Activated T-helper 1 cell treated with anti-CD3 and anti-CD28 coated beads, Interleukin-12 subunit alpha, Interleukin-12 subunit beta, Interleukin-2, Interleukin-4 antibody, amounts not matched to agents 30 ng/mL and 10 ng/mL and 1 ng/mL, durations not matched to agents 14 hours and 24 hours and 36 hours (primary cell): ENCODE data around the gene CHAC1. TPM values are rescaled to one million over a fixed set of nuclear protein-coding genes. Genes with fewer than 3 reads are reported as not detected.

ENCODE experiments used
- DNase-seq: peaks from one replicate; pipeline ENCODE4 v3.0.0; 2021; ENCODE audit warnings: low spot score
- H3K27ac Mint-ChIP-seq: one replicate; pipeline ENCODE4 v1.8.0; 2021; ENCODE audit warnings: mild to moderate bottlenecking, mixed read lengths
- H3K27me3 Mint-ChIP-seq: one replicate; pipeline ENCODE4 v1.8.0; 2022; ENCODE audit warnings: mild to moderate bottlenecking, moderate library complexity, mixed read lengths; ENCODE audit not compliant: insufficient read depth
- H3K36me3 Mint-ChIP-seq: one replicate; pipeline ENCODE4 v1.8.0; 2021; ENCODE audit warnings: low read depth, mixed read lengths
- H3K4me1 Mint-ChIP-seq: one replicate; pipeline ENCODE4 v1.8.0; 2021; ENCODE audit warnings: low read depth, mixed read lengths
- H3K4me3 Mint-ChIP-seq: one replicate; pipeline ENCODE4 v1.8.0; 2021; ENCODE audit warnings: mild to moderate bottlenecking, moderate library complexity, mixed read lengths
- H3K9me3 Mint-ChIP-seq: one replicate; pipeline ENCODE4 v1.8.0; 2021; ENCODE audit warnings: mixed read lengths
- intact Hi-C: fragments of 100-400 bp; cut with micrococcal nuclease; formaldehyde crosslinking; loops from one replicate; pipeline ENCODE4 v1.15.1; 2024
- total RNA-seq: library from RNA; stranded (reverse); gene quantifications from 2 replicates; pipeline ENCODE4 v1.2.3, GENCODE V29; 2022

Gene CHAC1
- total RNA-seq, 1 donor from 2014 or later: 11.7 TPM

DNA sequence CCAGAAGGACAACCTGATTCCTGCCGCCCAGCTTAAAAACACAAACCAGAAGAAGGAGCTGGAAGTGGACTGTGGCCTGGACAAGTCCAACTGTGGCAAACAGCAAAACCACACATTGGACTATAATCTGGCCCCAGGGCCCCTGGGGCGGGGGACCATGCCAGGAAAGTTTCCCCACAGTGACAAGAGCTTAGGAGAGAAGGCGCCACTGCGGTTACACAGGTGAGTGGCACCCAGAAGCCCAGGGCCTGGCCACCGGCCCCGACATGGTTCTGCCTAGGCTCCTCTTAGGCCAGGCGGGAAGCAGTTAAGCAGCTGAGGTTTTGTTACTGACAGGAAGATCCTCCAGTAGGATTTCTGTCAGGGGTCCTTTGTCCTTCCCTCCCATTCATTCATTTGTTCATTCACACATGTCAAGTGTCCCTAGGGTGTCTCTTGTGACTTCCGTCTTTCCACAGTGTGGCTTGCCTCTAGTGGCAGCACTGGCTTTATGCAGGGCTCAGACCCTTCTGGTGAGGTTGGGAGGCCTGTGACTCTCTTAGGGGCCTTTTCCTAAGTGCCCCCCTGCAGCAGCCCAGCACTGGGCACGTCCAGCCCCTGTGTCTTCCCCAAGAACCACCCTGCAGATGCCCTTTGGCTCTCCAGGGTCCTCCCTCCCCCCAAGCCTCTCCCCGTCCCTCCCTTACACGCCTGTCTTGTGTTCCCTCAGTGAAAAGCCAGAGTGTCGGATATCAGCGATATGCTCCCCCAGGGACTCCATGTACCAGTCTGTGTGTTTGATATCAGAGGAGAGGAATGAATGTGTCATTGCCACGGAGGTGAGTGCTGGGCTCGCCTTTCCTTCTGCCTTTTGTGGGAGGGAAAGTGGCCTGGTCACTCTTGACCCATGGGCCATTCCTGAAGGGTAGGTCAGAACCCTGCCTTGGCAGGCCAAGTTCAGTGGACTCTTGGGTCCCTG lies 16.3 kb upstream of the CHAC1 start:
- peaks cover 13% of the 10 kb centered on the region for H3K27me3 Mint-ChIP-seq
- H3K4me3 Mint-ChIP-seq: no peak overlapping the region
- no peak for DNase-seq
- H3K9me3 Mint-ChIP-seq: no peaks in the 10 kb centered on the region
- no peaks in the 10 kb centered on the region for H3K36me3 Mint-ChIP-seq
- intact Hi-C loops: no loop called here
- H3K4me1 Mint-ChIP-seq: peaks cover 5% of the 10 kb centered on the region
- H3K27ac Mint-ChIP-seq: no peak overlapping the region

DNA sequence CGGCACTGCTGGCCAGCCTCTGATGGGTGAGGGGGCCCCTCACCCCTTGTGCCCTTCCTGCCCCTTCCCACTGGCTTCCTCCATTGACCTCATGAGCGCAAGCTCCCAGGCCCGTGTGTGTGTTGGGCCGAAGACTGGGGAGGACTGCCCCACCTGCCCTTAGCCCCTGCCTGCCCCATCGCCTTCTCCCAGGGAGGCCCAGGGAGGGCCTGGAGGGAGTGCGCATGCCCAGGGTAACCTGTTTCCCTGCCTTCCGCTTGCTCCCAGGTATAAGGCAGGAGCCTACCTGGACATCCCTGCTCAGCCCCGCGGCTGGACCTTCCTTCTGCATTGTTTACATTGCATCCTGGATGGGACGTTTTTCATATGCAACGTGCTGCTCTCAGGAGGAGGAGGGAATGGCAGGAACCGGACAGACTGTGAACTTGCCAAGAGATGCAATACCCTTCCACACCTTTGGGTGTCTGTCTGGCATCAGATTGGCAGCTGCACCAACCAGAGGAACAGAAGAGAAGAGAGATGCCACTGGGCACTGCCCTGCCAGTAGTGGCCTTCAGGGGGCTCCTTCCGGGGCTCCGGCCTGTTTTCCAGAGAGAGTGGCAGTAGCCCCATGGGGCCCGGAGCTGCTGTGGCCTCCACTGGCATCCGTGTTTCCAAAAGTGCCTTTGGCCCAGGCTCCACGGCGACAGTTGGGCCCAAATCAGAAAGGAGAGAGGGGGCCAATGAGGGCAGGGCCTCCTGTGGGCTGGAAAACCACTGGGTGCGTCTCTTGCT lies 15.3 kb upstream of the CHAC1 start:
- DNase-seq: no peak

DNA sequence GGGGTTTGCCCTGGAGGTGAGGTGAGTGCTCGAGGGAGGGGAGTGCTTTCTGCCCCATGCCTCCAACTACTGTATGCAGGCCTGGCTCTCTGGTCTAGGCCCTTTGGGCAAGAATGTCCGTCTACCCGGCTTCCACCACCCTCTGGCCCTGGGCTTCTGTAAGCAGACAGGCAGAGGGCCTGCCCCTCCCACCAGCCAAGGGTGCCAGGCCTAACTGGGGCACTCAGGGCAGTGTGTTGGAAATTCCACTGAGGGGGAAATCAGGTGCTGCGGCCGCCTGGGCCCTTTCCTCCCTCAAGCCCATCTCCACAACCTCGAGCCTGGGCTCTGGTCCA lies 14.8 kb upstream of the CHAC1 start:
- Mint-ChIP-seq H3K4me1 (peaks cover 13% of the 10 kb centered on the region), H3K27ac (no peak overlapping the region), H3K36me3 (no peaks in the 10 kb centered on the region), H3K9me3 (no peaks in the 10 kb centered on the region), H3K4me3 (no peak overlapping the region), H3K27me3 (peaks cover 3% of the 10 kb centered on the region)
- intact Hi-C loops: no loop called here
- DNase-seq: no peak

More for the DNA sequence above, 15.3 kb upstream of the CHAC1 start:
- peaks cover 7% of the 10 kb centered on the region for H3K4me1 Mint-ChIP-seq
- intact Hi-C loops: no loop called here
- H3K27me3 Mint-ChIP-seq: peaks cover 5% of the 10 kb centered on the region
- no peaks in the 10 kb centered on the region for H3K36me3 Mint-ChIP-seq
- H3K9me3 Mint-ChIP-seq: no peaks in the 10 kb centered on the region
- H3K4me3 Mint-ChIP-seq: no peak overlapping the region
- H3K27ac Mint-ChIP-seq: no peak overlapping the region

DNA sequence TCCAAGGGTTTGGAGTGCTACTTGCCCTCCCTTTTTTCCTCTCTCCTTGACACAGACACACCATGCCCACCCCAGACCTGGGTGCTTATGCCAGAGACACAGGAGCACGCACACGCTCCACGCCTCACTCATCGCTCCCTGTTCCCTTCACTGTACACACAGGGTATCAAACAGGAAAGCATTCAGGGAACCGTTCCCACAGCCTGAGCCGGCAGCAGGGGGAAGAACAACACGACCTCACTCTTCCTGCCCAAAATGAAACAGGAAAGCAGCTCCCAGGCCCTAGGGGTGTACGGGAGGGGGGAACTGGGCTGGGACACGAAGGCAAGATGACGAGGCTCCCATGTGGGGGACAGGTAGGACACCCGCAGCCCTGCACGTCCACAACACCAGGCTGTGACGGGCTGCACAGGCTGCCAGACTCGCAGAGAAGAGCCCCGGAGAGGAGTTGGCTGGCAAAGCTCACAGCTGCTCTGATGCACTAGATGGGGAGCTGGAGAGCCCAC lies 12.9 kb upstream of the CHAC1 start:
- intact Hi-C loops: loop anchor here (5.0 kb wide), 2 partner anchors 33 to 342 kb away; no protein-coding TSS in a partner anchor
- H3K27ac Mint-ChIP-seq: peak overlapping the region; percentile 45
- no peaks in the 10 kb centered on the region for H3K9me3 Mint-ChIP-seq
- peaks cover 2% of the 10 kb centered on the region for H3K27me3 Mint-ChIP-seq
- DNase-seq: no peak
- peak overlapping the region; percentile 37 for H3K4me3 Mint-ChIP-seq
- no peaks in the 10 kb centered on the region for H3K36me3 Mint-ChIP-seq
- peaks cover 15% of the 10 kb centered on the region for H3K4me1 Mint-ChIP-seq

DNA sequence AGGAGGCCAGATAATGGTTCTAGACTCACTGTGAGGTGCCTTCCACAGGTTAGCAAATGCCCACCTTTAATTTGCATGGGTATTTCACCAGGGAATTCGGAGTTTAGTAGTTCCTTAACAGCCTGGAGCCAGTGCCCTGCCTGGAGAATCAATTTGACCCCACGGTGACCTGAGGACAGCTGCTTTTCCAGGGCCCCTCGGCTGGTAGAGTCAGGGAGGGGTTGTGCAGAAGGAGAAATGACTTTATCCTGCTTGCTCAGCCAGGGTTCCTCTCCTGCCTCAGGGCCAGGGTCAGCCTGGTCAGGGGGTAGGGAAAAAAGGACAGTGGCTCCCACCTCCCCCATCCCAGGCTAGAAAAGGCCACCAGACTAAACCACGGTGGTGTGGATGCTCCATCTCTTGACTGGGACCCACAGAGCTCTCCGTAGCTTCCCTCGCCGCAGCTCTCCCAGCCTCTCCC lies 12.2 kb upstream of the CHAC1 start:
- H3K9me3 Mint-ChIP-seq: no peaks in the 10 kb centered on the region
- H3K27me3 Mint-ChIP-seq: peaks cover 3% of the 10 kb centered on the region
- peaks cover 20% of the 10 kb centered on the region for H3K4me1 Mint-ChIP-seq
- intact Hi-C loops: loop anchor here (1.0 to 5.0 kb wide), 3 partner anchors 12 to 341 kb away; partner anchors contain the start of gene DLL4
- DNase-seq: no peak
- H3K4me3 Mint-ChIP-seq: peak overlapping the region; percentile 37
- H3K27ac Mint-ChIP-seq: peak overlapping the region; percentile 72
- no peaks in the 10 kb centered on the region for H3K36me3 Mint-ChIP-seq

DNA sequence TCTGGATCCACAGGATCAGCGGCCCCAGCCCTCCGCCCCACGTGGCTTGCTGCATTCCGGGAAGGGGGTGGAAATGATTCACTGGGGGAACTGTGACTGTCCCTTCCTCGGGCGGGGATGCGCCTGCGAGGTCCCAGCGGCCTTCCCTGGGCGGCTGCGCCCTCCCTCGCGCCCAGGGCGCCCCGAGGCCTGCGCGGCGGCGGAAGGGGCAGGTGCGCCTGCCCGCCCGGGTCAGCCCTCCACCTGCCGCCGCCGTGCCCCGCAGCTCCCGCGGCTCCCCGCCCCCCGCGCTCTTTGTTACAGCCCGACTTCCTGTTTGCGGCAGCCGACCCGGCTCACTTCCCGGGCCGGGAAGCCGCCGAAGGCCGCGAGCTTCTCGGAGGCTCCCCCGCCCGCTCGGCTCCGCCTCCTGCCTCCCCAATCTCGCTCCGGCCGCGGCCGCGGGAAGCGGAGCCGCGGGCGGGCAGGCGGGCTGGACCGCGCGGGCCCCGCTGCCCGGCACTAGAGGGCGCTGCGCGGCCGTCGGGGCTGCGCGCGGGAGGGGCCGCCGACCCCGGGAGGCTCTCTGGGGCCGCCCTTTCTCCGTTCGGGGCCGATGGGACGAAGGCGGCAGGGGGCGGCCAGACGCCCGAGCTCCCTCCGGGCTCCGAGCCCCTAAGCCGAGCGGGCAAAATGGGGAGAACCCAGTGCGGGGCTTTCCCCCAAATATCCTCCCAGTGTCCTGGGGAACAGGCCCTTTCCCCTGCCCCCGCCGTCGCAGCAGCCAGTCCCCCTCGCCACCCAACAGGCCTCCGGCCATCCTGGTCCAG lies 11.5 kb upstream of the CHAC1 start:
- intact Hi-C loops: loop anchor here (1.0 to 5.0 kb wide), 5 partner anchors 12 to 341 kb away; partner anchors contain the start of genes CHAC1 and DLL4
- H3K36me3 Mint-ChIP-seq: no peaks in the 10 kb centered on the region
- H3K4me1 Mint-ChIP-seq: peaks cover 23% of the 10 kb centered on the region
- H3K27me3 Mint-ChIP-seq: peaks cover 4% of the 10 kb centered on the region
- peak overlapping the region; percentile 72 for H3K27ac Mint-ChIP-seq
- DNase-seq: peak; percentile 66
- peak overlapping the region; percentile 77 for H3K4me3 Mint-ChIP-seq
- no peaks in the 10 kb centered on the region for H3K9me3 Mint-ChIP-seq

DNA sequence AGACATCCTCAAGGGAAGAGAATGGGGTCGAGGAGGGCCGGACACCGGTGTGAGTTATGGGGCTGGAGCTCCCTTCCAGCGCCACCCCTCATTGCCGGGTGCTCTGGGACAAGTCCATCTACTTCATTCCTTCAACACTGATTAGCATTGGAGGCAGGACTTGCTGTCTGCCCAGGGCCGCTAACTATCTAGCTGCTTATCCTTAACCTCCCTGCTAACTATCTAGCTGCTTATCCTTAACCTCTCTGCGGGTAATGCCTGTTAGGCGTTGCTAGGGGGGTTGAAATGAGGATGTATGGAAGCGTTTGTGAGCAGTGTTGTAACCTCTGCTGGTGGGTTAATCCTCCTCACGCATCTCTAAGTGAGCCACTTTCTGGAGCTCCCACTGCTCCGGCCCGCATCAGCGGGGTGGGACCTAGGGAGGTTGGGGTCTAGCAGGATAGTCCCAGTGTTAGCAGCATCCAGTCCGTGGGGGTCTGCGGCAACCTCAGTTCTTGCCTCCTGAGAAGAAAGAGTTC lies 10.9 kb upstream of the CHAC1 start:
- peaks cover 4% of the 10 kb centered on the region for H3K27me3 Mint-ChIP-seq
- H3K36me3 Mint-ChIP-seq: no peaks in the 10 kb centered on the region
- peak overlapping the region; percentile 6 for H3K27ac Mint-ChIP-seq
- peaks cover 23% of the 10 kb centered on the region for H3K4me1 Mint-ChIP-seq
- DNase-seq: no peak
- intact Hi-C loops: loop anchor here (1.0 to 5.0 kb wide), 4 partner anchors 11 to 340 kb away; partner anchors contain the start of gene CHAC1
- no peaks in the 10 kb centered on the region for H3K9me3 Mint-ChIP-seq
- peak overlapping the region; percentile 77 for H3K4me3 Mint-ChIP-seq

DNA sequence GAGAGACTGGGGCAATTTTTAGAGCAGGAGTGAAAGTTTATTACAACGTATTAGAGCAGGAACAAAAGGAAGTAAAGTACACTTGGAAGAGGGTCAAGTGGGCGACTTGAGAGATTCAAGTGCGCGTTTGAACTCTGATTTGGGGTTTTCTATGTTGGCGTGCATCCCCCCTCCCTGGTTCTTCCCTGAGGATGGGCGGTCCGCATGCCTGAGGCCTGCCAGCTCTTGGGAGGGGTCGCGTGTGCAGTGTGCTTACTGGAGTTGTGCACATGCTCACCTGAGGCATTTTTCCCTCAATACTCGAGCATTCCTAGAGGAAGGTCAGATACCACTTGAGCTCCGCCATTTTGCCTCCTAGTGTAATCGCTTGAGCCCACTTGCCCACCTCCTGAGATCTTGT lies 10.4 kb upstream of the CHAC1 start:
- peaks cover 4% of the 10 kb centered on the region for H3K27me3 Mint-ChIP-seq
- no peaks in the 10 kb centered on the region for H3K9me3 Mint-ChIP-seq
- peaks cover 23% of the 10 kb centered on the region for H3K4me1 Mint-ChIP-seq
- H3K36me3 Mint-ChIP-seq: no peaks in the 10 kb centered on the region
- DNase-seq: no peak
- H3K27ac Mint-ChIP-seq: peak overlapping the region; percentile 6
- intact Hi-C loops: loop anchor here (1.0 to 5.0 kb wide), 4 partner anchors 10 to 339 kb away; partner anchors contain the start of gene CHAC1
- peak overlapping the region; percentile 77 for H3K4me3 Mint-ChIP-seq

DNA sequence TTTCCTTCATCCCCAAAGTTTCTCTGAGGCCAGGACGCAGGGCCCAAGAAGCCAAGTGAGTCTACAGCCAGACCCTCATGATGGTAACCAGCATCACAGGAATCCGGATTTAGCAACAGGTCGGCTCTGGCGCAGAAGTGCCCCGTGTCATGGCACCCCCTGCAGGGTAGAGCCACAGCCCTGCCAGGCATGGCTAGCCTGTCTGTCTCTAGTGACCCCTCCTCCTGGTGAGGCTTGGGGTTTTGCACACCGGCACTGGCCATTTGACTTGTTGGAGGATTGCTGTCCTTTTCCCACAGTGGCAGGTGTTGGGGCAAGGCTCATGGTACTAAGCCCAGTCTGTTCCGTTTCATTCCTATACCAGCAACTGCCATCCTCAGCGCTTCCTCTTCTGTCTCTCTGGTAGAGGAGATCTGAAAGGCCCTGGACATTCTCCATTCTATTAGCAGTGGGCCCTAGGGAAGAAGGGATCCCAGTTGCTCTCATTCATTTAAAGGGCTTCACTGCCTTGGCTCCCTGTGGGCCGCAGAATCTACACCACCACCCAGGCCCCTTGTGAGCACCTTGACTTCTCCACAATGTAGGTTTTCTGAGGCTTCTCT lies 9.4 kb upstream of the CHAC1 start:
- Mint-ChIP-seq H3K36me3 (no peaks in the 10 kb centered on the region), H3K9me3 (no peaks in the 10 kb centered on the region), H3K4me3 (peak overlapping the region; percentile 45), H3K4me1 (peaks cover 23% of the 10 kb centered on the region), H3K27ac (no peak overlapping the region), H3K27me3 (peaks cover 4% of the 10 kb centered on the region)
- intact Hi-C loops: loop anchor here (5.0 kb wide), 2 partner anchors 37 to 338 kb away; no protein-coding TSS in a partner anchor
- DNase-seq: no peak

DNA sequence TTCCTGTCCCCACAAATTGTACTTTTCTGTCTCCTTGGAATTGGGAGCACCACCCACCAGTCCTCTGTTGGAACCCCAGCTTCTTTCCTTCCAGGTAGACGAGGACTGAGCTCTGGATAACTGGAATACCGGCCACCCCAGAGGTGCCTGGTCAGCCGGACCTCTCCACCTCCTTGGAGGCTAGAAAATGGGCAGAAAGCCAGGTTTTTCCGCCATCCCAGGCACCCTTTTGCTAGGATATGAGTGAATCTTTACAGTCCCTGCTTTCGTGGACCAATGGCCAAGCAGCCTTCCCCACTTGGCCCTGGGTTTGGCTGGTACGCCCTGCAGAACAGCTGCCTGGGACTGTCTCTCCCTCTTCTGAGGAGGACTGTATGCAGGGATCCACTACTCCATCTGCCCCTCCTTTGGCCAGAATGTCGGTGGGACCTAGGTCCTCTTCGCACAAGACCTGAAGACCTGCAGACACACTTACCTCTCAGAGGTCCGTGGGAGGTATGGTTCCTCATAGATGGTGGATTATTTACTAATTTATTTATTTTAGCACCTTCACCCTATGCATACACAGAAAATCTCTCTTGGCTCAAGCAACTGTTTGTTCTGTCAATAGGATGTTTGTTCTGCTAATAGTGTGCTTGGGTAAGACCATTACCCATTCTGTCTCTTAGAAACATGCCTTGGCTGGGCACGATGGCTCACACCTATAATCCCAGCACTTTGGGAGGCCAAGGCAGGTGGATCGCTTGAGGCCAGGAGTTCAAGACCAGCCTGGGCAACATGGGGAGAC lies 8.6 kb upstream of the CHAC1 start:
- H3K9me3 Mint-ChIP-seq: no peaks in the 10 kb centered on the region
- intact Hi-C loops: loop anchor here (5.0 kb wide), 2 partner anchors 37 to 338 kb away; no protein-coding TSS in a partner anchor
- peaks cover 23% of the 10 kb centered on the region for H3K4me1 Mint-ChIP-seq
- peak overlapping the region; percentile 45 for H3K4me3 Mint-ChIP-seq
- H3K36me3 Mint-ChIP-seq: no peaks in the 10 kb centered on the region
- no peak overlapping the region for H3K27ac Mint-ChIP-seq
- peaks cover 4% of the 10 kb centered on the region for H3K27me3 Mint-ChIP-seq
- no peak for DNase-seq
